Liver (tissue), 9 donors: ENCODE data around the gene ZNF48. TPM values are rescaled to one million over a fixed set of nuclear protein-coding genes. Genes with fewer than 3 reads are reported as not detected.

Experiments
- DNase-seq: peaks from one replicate; pipeline ENCODE4 v3.0.0-alpha.2; 2017; ENCODE audit warnings: low spot score
- H3K27ac ChIP-seq, 2 donors: one replicate each; pipeline ENCODE4 v1.7.0; 2013; ENCODE audit warnings: inconsistent platforms in 2 of 2, low read length in 2 of 2, control low read depth in 1 of 2, low read depth in 1 of 2, mild to moderate bottlenecking in 1 of 2
- H3K27me3 ChIP-seq, 4 donors: one replicate each; pipeline versions ENCODE4 v1.6.1 to v1.7.0; 2013; ENCODE audit warnings: low read length in 3 of 4, inconsistent platforms in 1 of 4, mild to moderate bottlenecking in 1 of 4, moderate library complexity in 1 of 4; ENCODE audit not compliant: control insufficient read depth in 4 of 4, insufficient read depth in 4 of 4
- H3K36me3 ChIP-seq, 4 donors: one replicate each; pipeline versions ENCODE4 v1.6.1 to v1.7.0; 2013; ENCODE audit warnings: low read length in 3 of 4, mild to moderate bottlenecking in 3 of 4, low read depth in 1 of 4, moderate library complexity in 1 of 4; ENCODE audit not compliant: control insufficient read depth in 4 of 4, insufficient read depth in 3 of 4
- H3K4me1 ChIP-seq, 4 donors: one replicate each; pipeline versions ENCODE4 v1.6.1 to v1.7.0; 2013; ENCODE audit warnings: low read length in 3 of 4, mild to moderate bottlenecking in 3 of 4, moderate library complexity in 1 of 4; ENCODE audit not compliant: control insufficient read depth in 4 of 4, insufficient read depth in 4 of 4
- H3K4me3 ChIP-seq, 3 donors: one replicate each; pipeline versions ENCODE4 v1.6.1 to v1.7.0; 2013; ENCODE audit warnings: low read length in 3 of 3, control low read depth in 1 of 3, low read depth in 1 of 3, mild to moderate bottlenecking in 1 of 3
- H3K9ac ChIP-seq, 2 donors: one replicate each; pipeline ENCODE4 v1.7.0; 2013; ENCODE audit warnings: low read length in 2 of 2, mild to moderate bottlenecking in 2 of 2, moderate library complexity in 2 of 2, control low read depth in 1 of 2, low read depth in 1 of 2
- H3K9me3 ChIP-seq, 4 donors: one replicate each; pipeline versions ENCODE4 v1.6.1 to v1.7.0; 2013; ENCODE audit warnings: low read length in 3 of 4; ENCODE audit not compliant: control insufficient read depth in 4 of 4
- EGR1 ChIP-seq, 2 donors: IDR thresholded peaks; 2 replicates each; pipeline ENCODE4 v1.6.1; 2016 to 2018; ENCODE audit warnings: antibody characterized with exemption in 2 of 2, low read depth in 2 of 2
- FOXA1 ChIP-seq: IDR thresholded peaks from 2 replicates; pipeline ENCODE4 v1.6.1; 2016; ENCODE audit warnings: antibody characterized with exemption
- FOXA2 ChIP-seq: IDR thresholded peaks from 2 replicates; pipeline ENCODE4 v1.6.1; 2016; ENCODE audit warnings: antibody characterized with exemption
- GABPA ChIP-seq, 2 donors: IDR thresholded peaks in 1 of 2; conservative IDR thresholded peaks in 1 of 2; 2 replicates each; pipeline ENCODE4 v1.6.1; 2016; ENCODE audit warnings: antibody characterized with exemption in 2 of 2, mild to moderate bottlenecking in 1 of 2, moderate library complexity in 1 of 2
- HNF4G ChIP-seq: IDR thresholded peaks from 2 replicates; pipeline ENCODE4 v1.6.1; 2016; ENCODE audit warnings: antibody characterized with exemption
- JUND ChIP-seq, 2 donors: IDR thresholded peaks; 2 replicates each; pipeline ENCODE4 v1.6.1; 2016; ENCODE audit warnings: antibody characterized with exemption in 2 of 2
- NR2F2 ChIP-seq: IDR thresholded peaks from 2 replicates; pipeline ENCODE4 v1.6.1; 2016; ENCODE audit warnings: antibody characterized with exemption
- RAD21 ChIP-seq, 2 donors: IDR thresholded peaks; 2 replicates each; pipeline ENCODE4 v1.6.1; 2016; ENCODE audit warnings: antibody characterized with exemption in 2 of 2, mild to moderate bottlenecking in 2 of 2
- RXRA ChIP-seq, 2 donors: IDR thresholded peaks; 2 replicates each; pipeline ENCODE4 v1.6.1; 2017 to 2018; ENCODE audit warnings: antibody characterized with exemption in 2 of 2, mild to moderate bottlenecking in 1 of 2
- SP1 ChIP-seq: IDR thresholded peaks from 2 replicates; pipeline ENCODE4 v1.6.1; 2018; ENCODE audit warnings: antibody characterized with exemption, mild to moderate bottlenecking
- TAF1 ChIP-seq: conservative IDR thresholded peaks from 2 replicates; pipeline ENCODE4 v1.6.1; 2016; ENCODE audit warnings: antibody characterized with exemption, mild to moderate bottlenecking
- YY1 ChIP-seq: IDR thresholded peaks from 2 replicates; pipeline ENCODE4 v1.6.1; 2016; ENCODE audit warnings: antibody characterized with exemption, mild to moderate bottlenecking
- WGBS: extraction: QIAGEN DNeasy Blood & Tissue Kit; methylation state at CpG from one replicate; pipeline ENCODE4 v1.1.7; 2013; 5-methylcytosine and 5-hydroxymethylcytosine counted together
- polyA plus RNA-seq, 2 donors: library from polyadenylated mRNA; stranded (reverse) in 1 of 2; unstranded in 1 of 2; fragments of 200-250 nt in 1 of 2; fragments of >200 nt in 1 of 2; fragmentation: Nextera tagmentation in 1 of 2; extraction: Ambion mirVana in 1 of 2; gene quantifications; one replicate each; pipeline versions ENCODE4 v1.2.1 to v1.2.3, GENCODE V29; 2013 to 2015
- total RNA-seq, 2 donors: library from RNA; depleted of rRNA; stranded (reverse); fragments of >200 nt; gene quantifications; one replicate each; pipeline ENCODE4 v1.2.3, GENCODE V29; 2014
- TF ChIP-seq, protein P1 (sequence below): fragments of 150-350 bp; IDR thresholded peaks from 2 replicates; pipeline ENCODE4 v1.5.1; 2017; ENCODE audit warnings: improper control_type of control experiment, low read depth, low read length; ENCODE audit not compliant: missing input control
- TF ChIP-seq, protein P2 (sequence below): IDR thresholded peaks from 2 replicates; pipeline ENCODE4 v1.6.1; 2016; ENCODE audit warnings: antibody characterized with exemption
- TF ChIP-seq, protein P3 (sequence below): IDR thresholded peaks from 2 replicates; pipeline ENCODE4 v1.6.1; 2016; ENCODE audit warnings: antibody characterized with exemption
- TF ChIP-seq, protein P4 (sequence below): IDR thresholded peaks from 2 replicates; pipeline ENCODE4 v1.6.1; 2016; ENCODE audit warnings: antibody characterized with exemption, mild to moderate bottlenecking
- TF ChIP-seq, protein P5 (sequence below): IDR thresholded peaks from 2 replicates; pipeline ENCODE4 v1.6.1; 2016; ENCODE audit warnings: antibody characterized with exemption
- donor health status: healthy.
- donor health status: healthy.
- donor health status: healthy.
- donor health status: healthy.
- donor health status: healthy.

Gene ZNF48
- total and polyA plus RNA-seq, 4 donors: 2.3 to 4.7 (median 3.1) TPM

DNA sequence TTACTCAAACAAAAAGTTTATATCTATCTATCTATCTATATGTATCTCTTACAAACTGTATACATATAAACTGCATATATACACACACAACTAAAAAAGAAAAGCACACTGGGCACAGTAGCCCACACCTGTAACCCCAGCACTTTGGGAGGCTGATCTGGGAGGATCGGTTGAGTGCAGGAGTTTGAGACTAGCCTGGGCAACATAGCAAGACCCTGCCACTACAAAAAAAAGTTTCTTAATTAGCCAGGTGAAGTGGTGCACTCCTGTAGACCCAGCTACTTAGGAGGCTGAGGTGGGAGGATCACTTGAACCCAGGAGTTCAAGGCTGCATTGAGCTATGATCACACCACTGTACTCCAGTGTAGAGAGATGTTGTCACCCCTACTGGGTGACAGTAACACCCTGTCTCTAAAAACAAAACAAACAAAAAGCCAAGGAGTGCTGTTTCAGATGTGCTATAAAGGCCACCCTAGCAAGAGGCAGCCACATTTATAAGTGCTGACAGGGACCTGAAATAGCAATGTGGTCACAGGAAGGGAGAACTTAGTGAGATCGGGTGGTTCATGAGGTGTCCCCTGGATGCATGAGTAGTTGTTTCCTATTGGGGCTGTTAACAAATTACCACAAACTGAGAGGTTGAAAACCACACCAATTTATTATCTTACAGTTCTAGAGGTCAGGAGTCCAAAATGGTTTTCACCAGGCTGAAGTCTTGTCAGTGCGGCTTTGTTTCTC lies 44.9 kb upstream of the ZNF48 start (continued):
- no peak for TF ChIP-seq NR2F2

DNA sequence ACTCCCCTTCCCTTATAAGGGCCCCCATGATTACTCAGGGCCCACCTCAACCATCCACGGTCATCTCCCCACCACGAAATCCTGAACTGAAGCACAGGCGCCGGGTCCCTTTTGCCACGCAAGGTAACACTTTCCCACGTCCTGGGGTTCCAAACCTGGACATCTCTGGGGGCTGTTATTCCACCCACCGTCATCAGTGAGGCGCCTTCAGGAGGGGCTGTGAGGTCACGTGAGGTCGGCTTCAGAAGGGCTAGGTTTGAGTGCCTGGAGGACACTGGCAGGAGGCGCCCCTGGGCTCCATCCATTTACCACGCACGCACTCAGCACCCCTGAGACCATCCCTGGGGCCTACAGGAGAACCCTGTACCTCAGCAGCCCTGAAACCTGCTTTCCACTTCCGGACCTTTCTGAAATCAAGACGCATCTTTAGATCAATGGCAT lies 44.2 kb upstream of the ZNF48 start:
- Histone ChIP-seq H3K27me3 (no peaks in the 10 kb centered on the region), H3K9ac (no peak overlapping the region), H3K36me3 (peaks cover 0 to 15% (median 11%) of the 10 kb centered on the region in 4 donors), H3K9me3 (no peaks in the 10 kb centered on the region), H3K27ac (no peak overlapping the region), H3K4me3 (no peak overlapping the region), H3K4me1 (peaks cover 12 to 45% (median 33%) of the 10 kb centered on the region in 4 donors)
- TF ChIP-seq EGR1 (IDR thresholded peaks at IDR 0.05; ENCODE audit: low read depth in 2 of 2): no peak
- no peak for TF ChIP-seq FOXA1
- TF ChIP-seq, protein P1, sequence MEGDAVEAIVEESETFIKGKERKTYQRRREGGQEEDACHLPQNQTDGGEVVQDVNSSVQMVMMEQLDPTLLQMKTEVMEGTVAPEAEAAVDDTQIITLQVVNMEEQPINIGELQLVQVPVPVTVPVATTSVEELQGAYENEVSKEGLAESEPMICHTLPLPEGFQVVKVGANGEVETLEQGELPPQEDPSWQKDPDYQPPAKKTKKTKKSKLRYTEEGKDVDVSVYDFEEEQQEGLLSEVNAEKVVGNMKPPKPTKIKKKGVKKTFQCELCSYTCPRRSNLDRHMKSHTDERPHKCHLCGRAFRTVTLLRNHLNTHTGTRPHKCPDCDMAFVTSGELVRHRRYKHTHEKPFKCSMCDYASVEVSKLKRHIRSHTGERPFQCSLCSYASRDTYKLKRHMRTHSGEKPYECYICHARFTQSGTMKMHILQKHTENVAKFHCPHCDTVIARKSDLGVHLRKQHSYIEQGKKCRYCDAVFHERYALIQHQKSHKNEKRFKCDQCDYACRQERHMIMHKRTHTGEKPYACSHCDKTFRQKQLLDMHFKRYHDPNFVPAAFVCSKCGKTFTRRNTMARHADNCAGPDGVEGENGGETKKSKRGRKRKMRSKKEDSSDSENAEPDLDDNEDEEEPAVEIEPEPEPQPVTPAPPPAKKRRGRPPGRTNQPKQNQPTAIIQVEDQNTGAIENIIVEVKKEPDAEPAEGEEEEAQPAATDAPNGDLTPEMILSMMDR: no peak
- TF ChIP-seq, protein P2, sequence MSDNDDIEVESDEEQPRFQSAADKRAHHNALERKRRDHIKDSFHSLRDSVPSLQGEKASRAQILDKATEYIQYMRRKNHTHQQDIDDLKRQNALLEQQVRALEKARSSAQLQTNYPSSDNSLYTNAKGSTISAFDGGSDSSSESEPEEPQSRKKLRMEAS: no peak
- TF ChIP-seq, protein P3, sequence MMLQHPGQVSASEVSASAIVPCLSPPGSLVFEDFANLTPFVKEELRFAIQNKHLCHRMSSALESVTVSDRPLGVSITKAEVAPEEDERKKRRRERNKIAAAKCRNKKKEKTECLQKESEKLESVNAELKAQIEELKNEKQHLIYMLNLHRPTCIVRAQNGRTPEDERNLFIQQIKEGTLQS: no peak
- TF ChIP-seq NR2F2: no peak
- TF ChIP-seq SP1: no peak
- TF ChIP-seq, protein P4, sequence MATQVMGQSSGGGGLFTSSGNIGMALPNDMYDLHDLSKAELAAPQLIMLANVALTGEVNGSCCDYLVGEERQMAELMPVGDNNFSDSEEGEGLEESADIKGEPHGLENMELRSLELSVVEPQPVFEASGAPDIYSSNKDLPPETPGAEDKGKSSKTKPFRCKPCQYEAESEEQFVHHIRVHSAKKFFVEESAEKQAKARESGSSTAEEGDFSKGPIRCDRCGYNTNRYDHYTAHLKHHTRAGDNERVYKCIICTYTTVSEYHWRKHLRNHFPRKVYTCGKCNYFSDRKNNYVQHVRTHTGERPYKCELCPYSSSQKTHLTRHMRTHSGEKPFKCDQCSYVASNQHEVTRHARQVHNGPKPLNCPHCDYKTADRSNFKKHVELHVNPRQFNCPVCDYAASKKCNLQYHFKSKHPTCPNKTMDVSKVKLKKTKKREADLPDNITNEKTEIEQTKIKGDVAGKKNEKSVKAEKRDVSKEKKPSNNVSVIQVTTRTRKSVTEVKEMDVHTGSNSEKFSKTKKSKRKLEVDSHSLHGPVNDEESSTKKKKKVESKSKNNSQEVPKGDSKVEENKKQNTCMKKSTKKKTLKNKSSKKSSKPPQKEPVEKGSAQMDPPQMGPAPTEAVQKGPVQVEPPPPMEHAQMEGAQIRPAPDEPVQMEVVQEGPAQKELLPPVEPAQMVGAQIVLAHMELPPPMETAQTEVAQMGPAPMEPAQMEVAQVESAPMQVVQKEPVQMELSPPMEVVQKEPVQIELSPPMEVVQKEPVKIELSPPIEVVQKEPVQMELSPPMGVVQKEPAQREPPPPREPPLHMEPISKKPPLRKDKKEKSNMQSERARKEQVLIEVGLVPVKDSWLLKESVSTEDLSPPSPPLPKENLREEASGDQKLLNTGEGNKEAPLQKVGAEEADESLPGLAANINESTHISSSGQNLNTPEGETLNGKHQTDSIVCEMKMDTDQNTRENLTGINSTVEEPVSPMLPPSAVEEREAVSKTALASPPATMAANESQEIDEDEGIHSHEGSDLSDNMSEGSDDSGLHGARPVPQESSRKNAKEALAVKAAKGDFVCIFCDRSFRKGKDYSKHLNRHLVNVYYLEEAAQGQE: no peak
- no peak for TF ChIP-seq HNF4G
- TF ChIP-seq, protein P5, sequence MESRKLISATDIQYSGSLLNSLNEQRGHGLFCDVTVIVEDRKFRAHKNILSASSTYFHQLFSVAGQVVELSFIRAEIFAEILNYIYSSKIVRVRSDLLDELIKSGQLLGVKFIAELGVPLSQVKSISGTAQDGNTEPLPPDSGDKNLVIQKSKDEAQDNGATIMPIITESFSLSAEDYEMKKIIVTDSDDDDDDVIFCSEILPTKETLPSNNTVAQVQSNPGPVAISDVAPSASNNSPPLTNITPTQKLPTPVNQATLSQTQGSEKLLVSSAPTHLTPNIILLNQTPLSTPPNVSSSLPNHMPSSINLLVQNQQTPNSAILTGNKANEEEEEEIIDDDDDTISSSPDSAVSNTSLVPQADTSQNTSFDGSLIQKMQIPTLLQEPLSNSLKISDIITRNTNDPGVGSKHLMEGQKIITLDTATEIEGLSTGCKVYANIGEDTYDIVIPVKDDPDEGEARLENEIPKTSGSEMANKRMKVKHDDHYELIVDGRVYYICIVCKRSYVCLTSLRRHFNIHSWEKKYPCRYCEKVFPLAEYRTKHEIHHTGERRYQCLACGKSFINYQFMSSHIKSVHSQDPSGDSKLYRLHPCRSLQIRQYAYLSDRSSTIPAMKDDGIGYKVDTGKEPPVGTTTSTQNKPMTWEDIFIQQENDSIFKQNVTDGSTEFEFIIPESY: no peak
- no peak for TF ChIP-seq YY1
- TF ChIP-seq GABPA (IDR thresholded peaks at IDR 0.05 in 1 of 2, conservative IDR thresholded peaks at IDR 0.05 in 1 of 2): no peak
- TF ChIP-seq FOXA2: no peak
- TF ChIP-seq RXRA (IDR thresholded peaks at IDR 0.05): no peak
- no peak for TF ChIP-seq TAF1
- TF ChIP-seq JUND (IDR thresholded peaks at IDR 0.05): no peak
- TF ChIP-seq RAD21 (IDR thresholded peaks at IDR 0.05): no peak
- WGBS: 94% methylated on average over 15 of the region's 15 CpGs
- DNase-seq: no peak
